ENCODE data around the gene FANCE. TPM values are rescaled to one million over a fixed set of nuclear protein-coding genes. Genes with fewer than 3 reads are reported as not detected.

FANCE gene
- polyA plus RNA-seq, 5 donors, result 9.6 to 13.3 (median 12.2) TPM

Other genes starting within 250 kb of the FANCE start
- 1 to 10 TPM; 3.5 to 5.3 (median 3.7) TPM for gene SCUBE3, start 238.4 kb upstream of the FANCE start, polyA plus RNA-seq (ENCODE audit: insufficient read depth in 1 of 5, insufficient read length in 5 of 5, low replicate concordance in 1 of 5)
- 10 to 100 TPM; 34.8 to 49.3 (median 41.2) TPM for gene ZNF76, start 192.6 kb upstream of the FANCE start, polyA plus RNA-seq (ENCODE audit: insufficient read depth in 1 of 5, insufficient read length in 5 of 5, low replicate concordance in 1 of 5)
- 10 to 100 TPM in 1 of 5 donors, 1 to 10 TPM in 4; 6.4 to 10.4 (median 7.0) TPM for gene DEF6, start 154.5 kb upstream of the FANCE start, polyA plus RNA-seq (ENCODE audit: insufficient read depth in 1 of 5, insufficient read length in 5 of 5, low replicate concordance in 1 of 5)
- 10 to 100 TPM; 18.5 to 27.4 (median 25.0) TPM for gene PPARD, start 109.8 kb upstream of the FANCE start, polyA plus RNA-seq (ENCODE audit: insufficient read depth in 1 of 5, insufficient read length in 5 of 5, low replicate concordance in 1 of 5)
- 1,000 to 10,000 TPM; 2,506 to 2,722 (median 2,619) TPM for gene RPL10A, start 16.1 kb downstream of the FANCE start, polyA plus RNA-seq (ENCODE audit: insufficient read depth in 1 of 5, insufficient read length in 5 of 5, low replicate concordance in 1 of 5)
- 10 to 100 TPM; 32.0 to 56.7 (median 48.4) TPM for gene TEAD3, start 44.7 kb downstream of the FANCE start, polyA plus RNA-seq (ENCODE audit: insufficient read depth in 1 of 5, insufficient read length in 5 of 5, low replicate concordance in 1 of 5)
- 1 to 10 TPM; 3.9 to 8.2 (median 6.3) TPM for gene TULP1, start 60.6 kb downstream of the FANCE start, polyA plus RNA-seq (ENCODE audit: insufficient read depth in 1 of 5, insufficient read length in 5 of 5, low replicate concordance in 1 of 5)
- gene FKBP5, start 236.6 kb downstream of the FANCE start, polyA plus RNA-seq (ENCODE audit: insufficient read depth in 1 of 5, insufficient read length in 5 of 5, low replicate concordance in 1 of 5), result 10 to 100 TPM; 15.8 to 19.5 (median 16.6) TPM